Pancreas (tissue), 10 donors: ENCODE data around the gene CORO1C. TPM values are rescaled to one million over a fixed set of nuclear protein-coding genes. Genes with fewer than 3 reads are reported as not detected.

Experiments used
- ATAC-seq, 4 donors: fragments of 200-7000 bp; cut with Tn5 transposase; one replicate each; pipeline versions ENCODE4 v1.8.0 to v1.9.1; 2020; ENCODE audit warnings: mild to moderate bottlenecking in 4 of 4, moderate library complexity in 4 of 4
- DNase-seq, 6 donors: peaks; one replicate each; pipeline ENCODE4 v3.0.0-alpha.2; 2020
- FAIRE-seq: peaks from 2 replicates; lab custom pipeline; 2012; peaks lifted over from hg19 to GRCh38; lab: Jason Lieb, UNC
- H3K27ac ChIP-seq, 4 donors: fragments of 200-600 bp; sonication (generic); 1 replicate in 3 of 4; 2 replicates in 1 of 4; pipeline versions ENCODE4 v1.5.0 to v1.8.0; 2020
- H3K27me3 ChIP-seq, 4 donors: fragments of 200-600 bp; one replicate each; pipeline ENCODE4 v1.8.0; 2021
- H3K36me3 ChIP-seq, 3 donors: fragments of 200-600 bp; sonication (generic) in 1 of 3; one replicate each; pipeline versions ENCODE4 v1.5.0 to v1.8.0; 2020 to 2021
- H3K4me1 ChIP-seq, 3 donors: fragments of 200-600 bp; one replicate each; pipeline ENCODE4 v1.8.0; 2021
- H3K4me3 ChIP-seq, 4 donors: fragments of 200-600 bp; sonication (generic) in 2 of 4; one replicate each; pipeline versions ENCODE4 v1.5.0 to v1.8.0; 2020 to 2021
- H3K9me3 ChIP-seq, 4 donors: fragments of 200-600 bp; one replicate each; pipeline ENCODE4 v1.8.0; 2021
- CTCF ChIP-seq, 4 donors: fragments of 200-600 bp; sonication (generic) in 3 of 4; IDR thresholded peaks; one replicate each; pipeline versions ENCODE4 v1.5.0 to v1.8.0; 2021; ENCODE audit warnings: antibody characterized with exemption in 4 of 4
- WGBS, 2 donors: extraction: QIAGEN DNeasy Blood & Tissue Kit; methylation state at CpG; one replicate each; pipeline ENCODE4 v1.1.7; 2013; 5-methylcytosine and 5-hydroxymethylcytosine counted together
- intact Hi-C, 3 donors: fragments of 100-400 bp; cut with DNase I; formaldehyde crosslinking; loops; one replicate each; pipeline versions ENCODE4 v1.11.1 to v1.14.2; 2022
- polyA plus RNA-seq, 2 donors: library from polyadenylated mRNA; stranded (reverse); fragments of 200-250 nt; gene quantifications; one replicate each; pipeline ENCODE4 v1.2.3, GENCODE V29; 2013
- total RNA-seq, 6 donors: library from RNA; stranded (reverse); fragmentation: NEBNext Ultra II Directional in 4 of 6; extraction: Animal tissue kit (Norgen Biotek cat#: 25700) in 4 of 6; gene quantifications; one replicate each; pipeline versions ENCODE4 v1.2.1 to v1.2.4, GENCODE V29; 2021 to 2023
- donor health status: healthy with polysubstance abuse.
- donor health status: DM: no; HTN: no; CAD: no; lungs with moderate emphysema.
- donor health status: DM: no; HTN: no; CAD: no.
- donor health status: control.
- donor health status: control.
- donor health status: Bipolar disorder and iron deficiency.
- donor health status: DM: yes; HTN: yes; CAD: no.
- donor health status: DM: no; HTN: no; CAD: no.
- donor health status: DM: no; HTN: no; CAD: no.
- donor health status: DM: yes; HTN: yes; CAD: no.

Gene CORO1C
- total and polyA plus RNA-seq, 8 donors: 9.9 to 62.3 (median 15.4) TPM

DNA sequence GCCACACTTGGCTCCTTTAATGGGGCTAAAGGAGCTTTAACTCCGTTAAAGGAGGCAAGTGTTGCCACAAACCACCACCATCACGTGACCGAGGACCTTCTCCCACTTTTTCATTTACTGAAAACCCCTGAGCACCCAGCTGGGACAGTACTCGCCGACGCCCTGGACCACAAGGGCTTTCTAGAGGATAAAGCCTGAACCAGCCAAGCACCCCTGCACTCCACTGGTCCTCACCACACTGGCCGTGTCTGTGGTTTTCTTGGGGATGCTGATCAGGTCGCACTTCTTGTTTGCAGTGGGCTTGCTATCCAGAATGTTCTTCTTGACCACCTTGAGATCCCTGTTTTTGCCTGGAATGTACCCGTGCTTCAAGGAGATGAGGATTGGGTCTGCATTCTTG lies 82.9 kb downstream of the CORO1C start:
- Histone ChIP-seq H3K9me3 (no peaks in the 10 kb centered on the region), H3K27me3 (no peaks in the 10 kb centered on the region), H3K4me1 (peaks cover 0 to 5% (median 0%) of the 10 kb centered on the region in 3 donors), H3K4me3 (no peak overlapping the region), H3K36me3 (no peaks in the 10 kb centered on the region), H3K27ac (no peak overlapping the region)
- TF ChIP-seq CTCF (IDR thresholded peaks at IDR 0.05): no peak
- 94 to 96% methylated on average over 9 of the region's 9 CpGs for WGBS, 2 donors
- DNase-seq: no peak
- no peak for FAIRE-seq
- ATAC-seq: no peak
- intact Hi-C loops: no loop called here

DNA sequence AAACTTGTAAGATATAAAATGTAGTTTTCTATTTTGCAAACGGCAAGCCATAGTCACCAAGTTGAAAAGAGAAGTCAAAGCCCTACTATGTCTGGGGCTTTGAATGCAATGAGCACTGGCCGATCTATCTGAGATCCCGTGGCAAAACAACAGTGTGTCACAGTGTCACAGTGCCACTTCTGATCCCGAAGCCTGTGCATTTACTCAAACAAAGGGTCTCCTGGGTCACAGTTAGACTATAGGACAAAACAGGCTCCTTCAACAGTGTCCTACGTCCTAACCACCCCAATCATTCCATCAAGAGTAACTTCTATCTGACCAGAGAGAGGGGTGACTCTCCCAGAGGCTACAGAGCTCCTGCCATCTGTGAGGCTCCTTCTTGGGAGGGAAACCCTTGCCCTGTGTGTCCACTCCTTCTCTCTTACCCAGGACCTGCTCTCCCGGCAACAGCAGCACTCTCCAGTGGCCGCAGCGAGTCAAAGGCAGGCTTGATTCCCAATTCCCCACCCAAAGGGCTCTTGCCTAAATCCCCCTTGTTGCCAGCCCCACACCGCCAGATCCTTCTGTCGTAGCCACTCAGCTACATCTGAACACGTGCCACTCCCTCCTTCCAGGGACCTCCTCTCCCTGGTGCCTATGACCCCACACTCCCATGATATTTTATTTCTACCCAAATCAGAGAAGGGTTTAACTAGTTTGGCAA lies 83.6 kb downstream of the CORO1C start:
- intact Hi-C loops: no loop called here
- WGBS, 2 donors: 92 to 94% methylated on average over 11 of the region's 11 CpGs
- Histone ChIP-seq H3K27me3 (no peaks in the 10 kb centered on the region), H3K4me1 (peaks cover 0 to 5% (median 0%) of the 10 kb centered on the region in 3 donors), H3K27ac (no peak overlapping the region), H3K9me3 (no peaks in the 10 kb centered on the region), H3K36me3 (no peaks in the 10 kb centered on the region), H3K4me3 (no peak overlapping the region)
- FAIRE-seq: no peak
- TF ChIP-seq CTCF (IDR thresholded peaks at IDR 0.05): no peak
- DNase-seq: no peak
- ATAC-seq: no peak

- no peak overlapping the region for H3K27ac ChIP-seq
- ATAC-seq: peak in 1 of 4 donors; percentile 45
- no peak overlapping the region for H3K4me3 ChIP-seq
- no peaks in the 10 kb centered on the region for H3K27me3 ChIP-seq
- H3K36me3 ChIP-seq: no peaks in the 10 kb centered on the region
- no peaks in the 10 kb centered on the region for H3K9me3 ChIP-seq
- DNase-seq: no peak
- no peak for TF ChIP-seq CTCF (IDR thresholded peaks at IDR 0.05)
- no peak for FAIRE-seq
- intact Hi-C loops: no loop called here
- 55 to 63% methylated on average over 10 of the region's 10 CpGs for WGBS, 2 donors
- peaks cover 0 to 5% (median 0%) of the 10 kb centered on the region in 3 donors for H3K4me1 ChIP-seq
Measured at GRCh38 chr12:108646600-108647579, 84.4 kb downstream of the CORO1C start.

GRCh38 chr12:108645686-108646599 lies 85.4 kb downstream of the CORO1C start:
- no peak overlapping the region for H3K27ac ChIP-seq
- H3K27me3 ChIP-seq: no peaks in the 10 kb centered on the region

More at GRCh38 chr12:108645686-108646599, 85.4 kb downstream of the CORO1C start:
- no peak for DNase-seq
- no peak overlapping the region for H3K4me3 ChIP-seq
- WGBS, 2 donors: 92 to 93% methylated on average over 15 of the region's 15 CpGs
- FAIRE-seq: no peak
- no peaks in the 10 kb centered on the region for H3K36me3 ChIP-seq
- TF ChIP-seq CTCF (IDR thresholded peaks at IDR 0.05): no peak
- H3K9me3 ChIP-seq: no peaks in the 10 kb centered on the region
- H3K4me1 ChIP-seq: peaks cover 0 to 5% (median 0%) of the 10 kb centered on the region in 3 donors
- no peak for ATAC-seq
- intact Hi-C loops: no loop called here
